Left colon (tissue), 2 donors: ENCODE results near the gene MBP. TPM values are rescaled to one million over a fixed set of nuclear protein-coding genes. Genes with fewer than 3 reads are reported as not detected.
A peak's percentile ranks its signal among the peaks of the same experiment; 100 is the strongest.

Experiments
- ATAC-seq: fragments of 200-7000 bp; cut with Tn5 transposase; one replicate; pipeline ENCODE4 v1.9.1; 2020; ENCODE audit warnings: mild to moderate bottlenecking, moderate library complexity
- DNase-seq, 2 donors: peaks; one replicate each; pipeline ENCODE4 v3.0.0-alpha.2; 2020
- intact Hi-C, 2 donors: fragments of 100-400 bp; cut with DNase I in 1 of 2; cut with micrococcal nuclease in 1 of 2; formaldehyde crosslinking; loops; one replicate each; pipeline versions ENCODE4 v1.11.2 to v1.14.0; 2022; cut with DNase I, micrococcal nuclease
- long read RNA-seq: library from polyadenylated mRNA; unstranded; transcript quantifications from one replicate; pipeline ENCODE4 v2.0.0, GENCODE V29; 2021
- total RNA-seq, 2 donors: library from RNA; stranded (reverse); fragmentation: NEBNext Ultra II Directional; extraction: Animal tissue kit (Norgen Biotek cat#: 25700); gene quantifications; one replicate each; pipeline ENCODE4 v1.2.1, GENCODE V29; 2021
- donor health status: DM: no; HTN: no; CAD: no.
- donor health status: DM: yes; HTN: yes; CAD: no.

Gene MBP
- total RNA-seq: 10 to 100 TPM; 48.5 to 51.6 TPM
- long read RNA-seq, full-length matches to known transcripts: 30 of 67 reads
- long read RNA-seq, partial matches to known transcripts: 0 of 67 reads
- long read RNA-seq, other reads (novel, unspliced or antisense): 37 of 67 reads

DNA sequence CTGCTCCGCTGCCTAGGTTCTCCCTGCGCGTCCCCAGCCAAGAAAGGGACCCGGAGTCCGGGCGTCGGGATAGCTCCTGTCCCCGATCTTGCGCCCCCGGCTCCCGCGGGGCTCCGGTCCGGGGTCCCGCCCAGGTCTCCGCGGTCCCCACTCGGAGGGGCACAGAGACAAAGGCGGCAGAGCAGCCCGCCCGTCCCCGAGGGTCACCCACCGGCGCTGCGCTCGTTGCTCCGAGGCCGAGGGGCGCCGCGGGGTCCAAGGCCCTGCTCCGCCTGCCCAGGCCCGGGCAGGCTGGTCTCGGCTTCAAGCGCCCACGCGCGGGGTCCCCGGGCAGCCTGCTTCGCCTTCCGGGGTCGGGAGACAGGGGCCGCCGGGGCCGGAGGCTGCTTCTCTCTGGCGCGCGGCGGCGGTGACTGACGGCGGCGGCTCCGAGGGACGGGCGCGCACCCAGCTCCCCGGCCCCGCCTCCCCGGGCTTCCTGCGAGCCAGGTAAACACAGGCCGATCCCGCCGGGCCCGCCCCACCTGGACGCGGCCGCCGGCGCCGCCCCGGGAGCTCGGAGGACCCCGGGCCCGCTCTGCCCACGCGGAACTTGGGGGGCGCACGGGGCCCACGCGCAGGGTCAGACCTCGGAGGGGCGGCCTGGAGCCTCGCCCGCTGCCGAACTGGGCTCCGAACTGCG lies at the start of gene MBP:
TSS of gene MBP (minus strand) at position 415 of the 682 bp plus-strand sequence. CDS start 27,522 bp downstream, outside the sequence.
- peak; percentile 85 to 93 for DNase-seq
- intact Hi-C loops: no loop called here
- peak; percentile 78 for ATAC-seq

DNA sequence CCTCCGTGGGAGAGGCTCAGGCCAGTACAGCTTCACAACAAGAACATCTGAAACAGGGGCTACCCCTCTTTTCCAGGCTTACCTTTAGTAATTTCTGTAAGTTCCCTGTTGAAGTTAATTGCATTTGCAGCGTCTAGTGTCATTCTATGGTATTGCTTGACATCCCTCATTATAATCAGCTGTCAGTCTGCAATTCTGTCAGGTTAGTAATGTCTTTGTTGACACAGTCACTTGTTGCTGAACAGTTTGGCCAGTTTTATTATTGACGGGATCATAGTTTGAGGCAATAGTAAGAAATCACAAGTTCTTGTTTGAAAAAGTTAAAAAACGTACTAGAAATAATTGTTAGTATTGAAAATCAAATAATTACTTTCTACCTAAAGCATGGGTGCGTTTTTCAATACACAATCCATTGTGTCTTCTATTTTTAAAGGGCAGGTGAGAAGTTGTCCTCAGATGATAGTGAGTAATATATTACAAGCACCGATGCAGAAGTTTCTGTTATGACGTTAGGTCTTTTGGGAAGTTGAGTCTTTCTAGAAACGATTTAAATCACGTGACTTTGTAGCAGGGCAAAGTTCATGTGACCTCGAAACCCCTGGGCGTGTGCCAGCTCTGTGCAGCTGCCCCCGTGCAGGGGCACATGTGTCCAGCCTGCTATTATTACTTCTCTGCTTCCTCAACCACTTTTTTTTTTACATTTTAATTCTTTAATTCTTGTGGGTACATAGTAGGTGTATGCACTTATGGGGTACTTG lies 49.5 kb upstream of the MBP start:
- DNase-seq (no peak), ATAC-seq (peak; percentile 40)
- intact Hi-C loops: no loop called here

GRCh38 chr18:77178559-77178958 lies 46.0 kb upstream of the MBP start:
- intact Hi-C loops: no loop called here
- DNase-seq (no peak), ATAC-seq (no peak)

GRCh38 chr18:77177009-77177408 lies 44.4 kb upstream of the MBP start:
- intact Hi-C loops: no loop called here
- ATAC-seq (no peak), DNase-seq (no peak)

DNA sequence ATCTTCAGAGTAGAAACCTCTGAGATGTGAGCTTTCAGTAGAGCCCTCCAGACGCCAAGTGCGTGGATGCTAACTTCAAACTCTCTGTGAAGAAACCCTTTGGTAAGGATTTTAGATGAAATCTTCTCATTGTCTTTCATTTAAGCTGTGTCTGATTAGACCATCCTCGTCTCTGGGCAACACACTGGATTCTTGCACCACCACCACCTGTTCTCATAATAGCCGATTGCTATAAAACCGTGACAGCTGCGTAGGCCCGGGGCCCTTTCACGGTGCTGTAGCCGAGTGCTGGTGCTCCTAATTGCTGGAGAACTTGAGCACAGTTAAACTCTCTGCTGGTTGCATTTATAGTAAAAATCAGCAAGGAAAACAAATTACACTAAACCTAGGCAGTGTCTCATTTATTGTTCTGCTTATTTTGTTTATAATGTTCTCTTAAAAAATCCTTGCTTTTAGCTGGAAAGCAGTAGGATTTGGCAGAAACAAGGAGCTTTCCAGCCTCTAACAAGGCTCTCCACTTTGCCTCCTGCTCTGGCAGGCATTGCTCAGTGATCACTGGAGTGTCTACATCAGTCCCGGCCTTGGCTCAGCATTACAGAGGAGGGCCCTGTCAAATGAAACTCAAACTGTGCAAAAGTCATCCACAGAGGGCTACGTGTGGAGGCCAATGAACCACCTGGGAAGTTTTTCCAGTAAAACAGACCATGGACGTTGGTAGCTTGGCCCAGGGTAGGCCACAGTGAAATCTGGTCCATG lies 40.9 kb upstream of the MBP start:
- ATAC-seq: no peak
- no peak for DNase-seq

DNA sequence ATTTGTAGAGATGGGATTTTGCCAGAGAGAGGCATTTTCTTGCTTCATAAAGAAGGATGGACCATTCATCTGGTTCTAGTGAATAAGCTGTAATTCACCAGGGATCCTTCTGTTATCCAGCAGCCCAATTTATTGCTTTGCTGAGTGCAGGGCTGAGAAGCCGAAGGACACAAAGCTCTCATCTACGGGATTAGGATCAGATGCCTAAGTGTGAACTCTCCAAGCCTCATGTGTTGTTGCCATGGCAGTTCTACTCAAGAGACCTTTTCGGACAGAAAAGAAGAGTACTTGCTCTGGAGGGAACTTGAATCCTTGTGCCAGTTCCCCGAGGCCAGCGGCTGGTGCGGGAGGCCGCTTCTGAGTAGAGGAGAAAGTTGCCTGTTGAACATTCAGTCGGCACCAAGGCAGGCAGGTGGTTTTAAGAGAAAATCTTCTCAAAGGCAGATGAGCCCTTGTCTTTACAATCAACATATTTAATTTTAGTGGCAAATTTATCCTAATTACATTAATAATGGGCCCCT lies 38.4 kb upstream of the MBP start:
- no peak for ATAC-seq
- no peak for DNase-seq
- intact Hi-C loops: no loop called here

More for the DNA sequence above, 40.9 kb upstream of the MBP start:
- intact Hi-C loops: no loop called here

DNA sequence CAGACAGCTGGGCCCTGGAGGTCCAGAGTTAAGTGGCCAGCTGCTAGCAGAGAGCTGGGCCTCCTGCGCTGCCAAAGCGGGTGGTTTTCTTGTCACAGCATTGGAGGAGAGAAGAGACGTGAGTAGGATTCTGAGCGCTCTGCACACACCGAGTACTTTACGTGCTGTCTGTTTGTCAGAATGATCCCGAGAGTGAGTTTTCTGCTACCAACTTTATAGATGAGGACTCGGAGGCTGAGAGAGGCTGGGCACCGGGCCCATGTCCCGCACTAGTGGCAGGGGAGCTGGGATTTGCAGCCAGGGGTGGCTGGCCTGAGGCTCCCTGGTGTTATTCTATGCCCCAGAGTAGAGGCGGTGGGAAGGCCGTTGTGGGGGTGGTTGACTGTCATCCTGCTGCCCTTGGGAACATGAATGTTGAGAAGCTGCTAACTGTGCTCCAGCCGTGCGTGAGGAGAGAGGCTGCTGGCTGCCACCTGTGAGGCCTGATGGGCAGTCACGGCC lies 36.3 kb upstream of the MBP start:
- ATAC-seq (no peak), DNase-seq (no peak)
- intact Hi-C loops: no loop called here

DNA sequence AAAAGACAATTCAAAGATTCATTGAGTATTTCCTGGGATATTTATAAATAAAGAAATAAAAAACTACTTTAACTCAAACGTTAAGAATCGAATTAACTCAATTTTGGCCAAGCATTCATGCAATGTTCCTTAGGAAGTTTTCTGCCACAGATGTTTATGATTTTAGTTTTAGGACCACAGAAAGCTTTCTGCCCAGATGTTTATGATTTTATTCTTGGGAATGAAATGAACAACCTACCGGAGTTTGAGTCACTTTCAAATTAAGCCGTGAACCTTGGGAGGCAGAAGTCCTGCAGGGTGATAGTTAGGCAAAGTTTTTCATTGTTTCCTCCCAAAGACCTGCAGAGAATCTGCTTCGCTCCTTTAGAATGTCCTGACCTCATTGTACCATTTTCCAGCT lies 34.7 kb upstream of the MBP start:
- DNase-seq (no peak), ATAC-seq (no peak)
- intact Hi-C loops: no loop called here

GRCh38 chr18:77166523-77166922 lies 33.9 kb upstream of the MBP start:
- intact Hi-C loops: no loop called here
- DNase-seq (no peak), ATAC-seq (no peak)

GRCh38 chr18:77165503-77166188 lies 33.1 kb upstream of the MBP start:
- intact Hi-C loops: no loop called here
- DNase-seq: no peak
- ATAC-seq: no peak

- intact Hi-C loops: no loop called here
- DNase-seq (no peak), ATAC-seq (no peak)
Measured at GRCh38 chr18:77164763-77165485, 32.3 kb upstream of the MBP start.

- intact Hi-C loops: no loop called here
- DNase-seq: no peak
- ATAC-seq: no peak
Measured at GRCh38 chr18:77164026-77164425, 31.4 kb upstream of the MBP start.

GRCh38 chr18:77162580-77162979 lies 30.0 kb upstream of the MBP start:
- ATAC-seq: no peak
- DNase-seq: no peak
- intact Hi-C loops: no loop called here

DNA sequence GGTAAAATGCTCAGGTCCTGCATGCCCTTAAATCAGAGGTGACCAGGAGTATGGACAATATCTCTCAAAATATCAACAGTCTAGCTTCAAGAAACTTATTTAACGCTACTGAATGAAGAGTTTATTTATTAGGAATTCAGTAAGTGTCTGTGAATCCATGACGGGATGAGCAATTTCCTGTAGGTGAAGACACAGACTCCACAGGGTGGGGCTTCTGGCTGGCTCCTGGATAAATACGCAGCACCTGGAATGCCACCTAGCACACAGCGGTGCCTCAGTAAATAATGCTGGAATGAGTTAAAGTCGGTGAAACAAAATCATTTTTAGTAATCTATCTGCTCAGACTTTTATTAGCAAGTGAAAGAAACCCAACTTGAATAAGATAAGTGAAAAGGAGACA lies 29.4 kb upstream of the MBP start:
- intact Hi-C loops: no loop called here
- DNase-seq: no peak
- ATAC-seq: no peak

DNA sequence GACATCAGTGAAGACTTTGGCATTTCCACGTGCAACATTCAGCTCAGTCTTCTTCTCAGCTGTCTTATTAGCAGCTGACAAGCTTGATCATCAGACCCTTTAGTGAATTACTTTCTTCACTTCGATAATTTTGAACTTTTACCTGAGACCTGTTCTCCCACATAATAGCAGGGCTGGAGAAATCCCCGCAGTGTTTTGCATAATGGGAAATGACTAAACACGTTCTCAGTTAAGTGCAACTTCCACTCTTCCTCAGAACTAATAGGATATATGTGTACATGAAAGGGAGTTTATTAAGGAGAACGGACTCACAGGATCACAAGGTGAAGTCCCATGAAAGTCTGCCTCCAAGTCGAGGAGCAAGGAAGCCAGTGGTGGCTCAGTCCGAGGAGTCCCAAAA lies 28.8 kb upstream of the MBP start:
- intact Hi-C loops: no loop called here
- no peak for DNase-seq
- no peak for ATAC-seq

DNA sequence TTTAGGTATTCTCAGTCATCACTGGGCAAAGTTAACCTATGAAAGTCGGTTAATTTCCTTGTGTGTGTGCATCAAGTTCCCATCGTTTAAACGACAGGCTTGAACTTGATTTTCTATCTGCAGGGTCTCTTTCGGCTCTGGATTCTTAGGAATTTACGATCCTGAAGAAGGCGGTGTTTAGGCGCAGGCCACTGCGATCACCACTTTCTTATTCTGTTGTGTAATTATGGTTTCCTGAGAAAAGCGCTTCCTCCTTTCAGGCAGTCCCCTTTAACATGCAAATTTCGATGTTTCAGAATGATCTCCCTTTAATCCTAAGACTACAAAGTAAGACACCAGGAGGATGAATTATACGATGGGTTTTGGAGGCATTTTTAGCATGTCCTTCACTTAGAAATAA lies 27.9 kb upstream of the MBP start:
- intact Hi-C loops: no loop called here
- no peak for DNase-seq
- ATAC-seq: no peak

GRCh38 chr18:77157312-77157711 lies 24.7 kb upstream of the MBP start:
- no peak for ATAC-seq
- DNase-seq: no peak
- intact Hi-C loops: no loop called here

DNA sequence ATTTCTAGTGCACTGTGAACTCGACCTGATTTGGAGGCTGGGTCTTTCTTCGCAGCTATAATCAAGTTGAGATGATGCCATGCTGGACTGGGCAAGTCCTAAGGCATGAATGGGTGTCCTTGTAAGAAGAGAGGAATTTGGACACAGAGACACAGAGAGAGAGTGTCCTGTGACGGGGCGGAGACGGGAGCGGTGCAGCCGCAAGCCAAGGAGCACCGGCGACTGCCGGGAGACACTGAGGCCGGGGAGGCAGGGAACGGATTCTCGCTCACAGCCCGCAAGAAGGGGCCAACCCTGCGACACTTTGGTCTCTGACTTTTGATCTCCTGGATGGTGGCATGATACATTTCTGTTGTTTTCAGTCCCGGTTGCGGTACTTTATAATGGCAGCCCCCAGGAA lies 22.4 kb upstream of the MBP start:
- intact Hi-C loops: no loop called here
- DNase-seq: no peak
- no peak for ATAC-seq
